ENCODE data around the gene INPP5A. TPM values are rescaled to one million over a fixed set of nuclear protein-coding genes. Genes with fewer than 3 reads are reported as not detected.
"Not testable (repeated sequence)": the region's sequence is repeated elsewhere in the genome, so short reads cannot be mapped to it uniquely, and the experiment has no call there.

The INPP5A gene
- 1 to 10 TPM; 9.9 TPM for total RNA-seq

GRCh38 chr10:132537684-132538001 is at the start of gene INPP5A:
Gene INPP5A (plus strand): TSS chr10:132537787. CDS start chr10:132538097, 310 bp downstream.
- no peaks in the 10 kb centered on the region for H3K9me3 Mint-ChIP-seq (ENCODE audit: insufficient read depth)
- peaks cover 7% of the 10 kb centered on the region for H3K36me3 Mint-ChIP-seq (ENCODE audit: low read depth)
- H3K4me3 Mint-ChIP-seq: peak within 1 kb of the TSS; percentile 84
- peak within 1 kb of the TSS; percentile 80 for H3K27ac Mint-ChIP-seq
- ATAC-seq (no peak), DNase-seq (no peak)
- H3K27me3 Mint-ChIP-seq (ENCODE audit: low read depth): peaks cover 5% of the 10 kb centered on the region
- H3K4me1 Mint-ChIP-seq (ENCODE audit: low read depth): peaks cover 48% of the 10 kb centered on the region
- CTCF ChIA-PET: interaction anchor here (4.1 kb wide), 1 partner anchor 13 kb away, joined by 33 read pairs; no protein-coding TSS in a partner anchor
- POLR2A ChIA-PET: interaction anchor here (1.2 kb wide), 1 partner anchor 14 kb away, joined by 4 read pairs; no protein-coding TSS in a partner anchor

- H3K9me3 Mint-ChIP-seq (ENCODE audit: insufficient read depth): peaks cover 5% of the 10 kb centered on the region
- DNase-seq: no peak
- no peak for ATAC-seq
- no peaks in the 10 kb centered on the region for H3K27me3 Mint-ChIP-seq (ENCODE audit: low read depth)
- H3K4me1 Mint-ChIP-seq (ENCODE audit: low read depth): no peaks in the 10 kb centered on the region
- H3K36me3 Mint-ChIP-seq (ENCODE audit: low read depth): no peaks in the 10 kb centered on the region
- ChIA-PET CTCF (no interaction called here), POLR2A (no interaction called here)
- no peak overlapping the region for H3K4me3 Mint-ChIP-seq
- no peak overlapping the region for H3K27ac Mint-ChIP-seq
Measured at GRCh38 chr10:132488231-132488821, 49.3 kb upstream of the INPP5A start.

- H3K27me3 Mint-ChIP-seq (ENCODE audit: low read depth): no peaks in the 10 kb centered on the region
- CTCF ChIA-PET: no interaction called here
- POLR2A ChIA-PET: no interaction called here
- no peak for ATAC-seq
- H3K9me3 Mint-ChIP-seq (ENCODE audit: insufficient read depth): peaks cover 5% of the 10 kb centered on the region
- no peak for DNase-seq
- H3K4me1 Mint-ChIP-seq (ENCODE audit: low read depth): no peaks in the 10 kb centered on the region
- no peak overlapping the region for H3K4me3 Mint-ChIP-seq
- H3K27ac Mint-ChIP-seq: no peak overlapping the region
- no peaks in the 10 kb centered on the region for H3K36me3 Mint-ChIP-seq (ENCODE audit: low read depth)
Measured at GRCh38 chr10:132489053-132489703, 48.4 kb upstream of the INPP5A start.

- ATAC-seq (no peak), DNase-seq (no peak)
- Mint-ChIP-seq H3K27ac (no peak overlapping the region), H3K27me3 (ENCODE audit: low read depth) (no peaks in the 10 kb centered on the region), H3K9me3 (ENCODE audit: insufficient read depth) (peaks cover 5% of the 10 kb centered on the region), H3K4me3 (no peak overlapping the region), H3K4me1 (ENCODE audit: low read depth) (no peaks in the 10 kb centered on the region), H3K36me3 (ENCODE audit: low read depth) (no peaks in the 10 kb centered on the region)
- ChIA-PET CTCF (no interaction called here), POLR2A (no interaction called here)
Measured at GRCh38 chr10:132489704-132490534, 47.7 kb upstream of the INPP5A start.

GRCh38 chr10:132491534-132491933 is 46.1 kb upstream of the INPP5A start:
- H3K4me1 Mint-ChIP-seq (ENCODE audit: low read depth); H3K9me3 Mint-ChIP-seq (ENCODE audit: insufficient read depth); CTCF ChIA-PET; H3K27me3 Mint-ChIP-seq (ENCODE audit: low read depth); H3K36me3 Mint-ChIP-seq (ENCODE audit: low read depth); H3K27ac Mint-ChIP-seq; DNase-seq; ATAC-seq; H3K4me3 Mint-ChIP-seq; POLR2A ChIA-PET: not testable (repeated sequence)

- no peak for DNase-seq
Measured at GRCh38 chr10:132492323-132493025, 45.1 kb upstream of the INPP5A start.

GRCh38 chr10:132493246-132493755 is 44.3 kb upstream of the INPP5A start:
- H3K27me3 Mint-ChIP-seq (ENCODE audit: low read depth): peaks cover 2% of the 10 kb centered on the region
- no peak overlapping the region for H3K27ac Mint-ChIP-seq
- POLR2A ChIA-PET: interaction anchor here (1.3 kb wide), 1 partner anchor 58 kb away, joined by 5 read pairs; no protein-coding TSS in a partner anchor
- H3K36me3 Mint-ChIP-seq (ENCODE audit: low read depth): no peaks in the 10 kb centered on the region
- no peaks in the 10 kb centered on the region for H3K4me1 Mint-ChIP-seq (ENCODE audit: low read depth)
- H3K9me3 Mint-ChIP-seq (ENCODE audit: insufficient read depth): peaks cover 5% of the 10 kb centered on the region
- DNase-seq: no peak
- no peak for ATAC-seq
- CTCF ChIA-PET: no interaction called here
- H3K4me3 Mint-ChIP-seq: no peak overlapping the region

More at GRCh38 chr10:132492323-132493025, 45.1 kb upstream of the INPP5A start:
- no peak for ATAC-seq
- peaks cover 5% of the 10 kb centered on the region for H3K9me3 Mint-ChIP-seq (ENCODE audit: insufficient read depth)
- POLR2A ChIA-PET: interaction anchor here (1.3 kb wide), 1 partner anchor 59 kb away, joined by 5 read pairs; no protein-coding TSS in a partner anchor
- no peaks in the 10 kb centered on the region for H3K36me3 Mint-ChIP-seq (ENCODE audit: low read depth)
- CTCF ChIA-PET: no interaction called here
- H3K4me3 Mint-ChIP-seq: no peak overlapping the region
- H3K27me3 Mint-ChIP-seq (ENCODE audit: low read depth): peaks cover 2% of the 10 kb centered on the region
- no peak overlapping the region for H3K27ac Mint-ChIP-seq
- no peaks in the 10 kb centered on the region for H3K4me1 Mint-ChIP-seq (ENCODE audit: low read depth)

GRCh38 chr10:132493756-132494290 is 43.8 kb upstream of the INPP5A start:
- ChIA-PET CTCF (no interaction called here), POLR2A (no interaction called here)
- H3K36me3 Mint-ChIP-seq (ENCODE audit: low read depth): no peaks in the 10 kb centered on the region
- no peaks in the 10 kb centered on the region for H3K4me1 Mint-ChIP-seq (ENCODE audit: low read depth)
- H3K9me3 Mint-ChIP-seq (ENCODE audit: insufficient read depth): peaks cover 5% of the 10 kb centered on the region
- H3K27me3 Mint-ChIP-seq (ENCODE audit: low read depth): peaks cover 2% of the 10 kb centered on the region
- no peak overlapping the region for H3K27ac Mint-ChIP-seq
- H3K4me3 Mint-ChIP-seq: no peak overlapping the region
- ATAC-seq: no peak
- DNase-seq: no peak

- Mint-ChIP-seq H3K27ac (no peak overlapping the region), H3K9me3 (ENCODE audit: insufficient read depth) (peaks cover 5% of the 10 kb centered on the region), H3K4me1 (ENCODE audit: low read depth) (no peaks in the 10 kb centered on the region), H3K36me3 (ENCODE audit: low read depth) (no peaks in the 10 kb centered on the region), H3K4me3 (no peak overlapping the region), H3K27me3 (ENCODE audit: low read depth) (peaks cover 2% of the 10 kb centered on the region)
- POLR2A ChIA-PET: no interaction called here
- CTCF ChIA-PET: no interaction called here
- DNase-seq (no peak), ATAC-seq (no peak)
Measured at GRCh38 chr10:132494866-132495630, 42.5 kb upstream of the INPP5A start.

GRCh38 chr10:132496360-132497062 is 41.1 kb upstream of the INPP5A start:
- ATAC-seq (no peak), DNase-seq (no peak)
- ChIA-PET CTCF (no interaction called here), POLR2A (no interaction called here)
- no peaks in the 10 kb centered on the region for H3K9me3 Mint-ChIP-seq (ENCODE audit: insufficient read depth)
- H3K4me1 Mint-ChIP-seq (ENCODE audit: low read depth): no peaks in the 10 kb centered on the region
- H3K27me3 Mint-ChIP-seq (ENCODE audit: low read depth): peaks cover 6% of the 10 kb centered on the region
- no peak overlapping the region for H3K27ac Mint-ChIP-seq
- H3K36me3 Mint-ChIP-seq (ENCODE audit: low read depth): no peaks in the 10 kb centered on the region
- H3K4me3 Mint-ChIP-seq: no peak overlapping the region
